ENCODE data around the gene CFB. TPM values are rescaled to one million over a fixed set of nuclear protein-coding genes. Genes with fewer than 3 reads are reported as not detected.

The CFB gene
- 10 to 100 TPM; 25.1 to 35.4 (median 33.8) TPM for total RNA-seq

GRCh38 chr6:31945507-31946369 is at the start of gene CFB:
Gene CFB, plus strand, starts transcription at chr6:31946095. Its CDS starts 127 bp downstream, at chr6:31946222.
- no peak for TF ChIP-seq CTCF (IDR thresholded peaks at IDR 0.05; ENCODE audit: low read depth)

DNA sequence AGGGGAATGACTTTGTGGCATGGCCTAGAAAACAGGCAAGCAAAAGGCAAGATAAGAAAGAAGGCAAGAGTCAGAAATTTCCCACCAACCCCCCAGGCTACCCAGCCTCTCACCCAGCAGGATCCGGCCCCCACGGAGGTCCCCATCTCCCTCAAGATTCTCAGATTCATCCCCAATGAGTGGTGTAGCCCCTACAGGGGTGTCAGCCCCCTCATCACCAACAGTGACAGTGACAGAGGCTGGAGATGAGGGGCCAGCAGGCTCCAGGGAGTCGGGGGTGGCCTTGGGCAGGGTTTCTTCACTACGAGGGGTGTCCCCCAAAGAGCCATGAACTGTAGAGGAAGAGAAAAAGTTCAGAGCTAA is 49.4 kb upstream of the CFB start:
- TF ChIP-seq CTCF (IDR thresholded peaks at IDR 0.05; ENCODE audit: low read depth): no peak

DNA sequence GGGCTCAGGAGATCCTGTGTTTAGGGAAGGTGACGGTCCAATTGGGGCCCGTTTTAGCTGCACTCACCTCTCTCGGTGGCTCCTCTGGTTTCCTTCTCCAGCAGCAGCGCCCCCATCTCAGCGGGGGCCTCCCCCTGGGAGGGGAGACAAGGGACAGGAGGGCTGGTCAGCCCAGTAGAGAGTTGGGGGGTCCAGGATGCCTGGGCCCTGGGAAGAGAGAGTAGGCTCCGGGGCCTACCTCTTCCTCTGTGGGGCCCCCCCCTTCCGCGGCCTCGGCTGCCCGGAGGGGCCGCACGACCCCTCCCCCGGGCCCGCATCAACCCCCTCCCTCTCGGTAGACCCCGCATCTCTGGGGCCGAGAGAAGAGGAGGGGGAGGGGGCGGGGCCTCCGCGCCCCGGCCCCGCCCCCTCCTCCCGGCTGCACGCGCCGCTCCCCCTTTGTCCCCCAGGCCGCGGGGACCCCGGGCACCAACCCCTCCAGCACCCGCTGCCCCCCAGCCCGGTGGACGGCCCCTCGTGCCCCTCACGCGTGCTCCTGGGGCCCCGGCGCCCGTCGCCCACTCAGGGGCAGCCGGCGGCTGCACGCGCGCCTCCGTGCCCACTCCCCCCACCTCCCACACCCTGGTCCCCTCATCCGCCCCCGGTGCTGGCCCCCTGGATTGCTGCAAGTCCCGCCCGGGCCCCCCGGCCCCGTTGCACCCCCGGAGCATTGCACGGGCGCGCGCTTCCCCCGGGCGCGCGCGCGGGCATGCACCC is 48.9 kb upstream of the CFB start:
- TF ChIP-seq CTCF (IDR thresholded peaks at IDR 0.05; ENCODE audit: low read depth): no peak

- TF ChIP-seq CTCF (IDR thresholded peaks at IDR 0.05; ENCODE audit: low read depth): no peak
Measured at GRCh38 chr6:31897612-31898382, 48.1 kb upstream of the CFB start, which contains the start of gene EHMT2. Gene EHMT2, minus strand, starts transcription at chr6:31897698. Its CDS starts 21 bp downstream, at chr6:31897677.

GRCh38 chr6:31898383-31899011 is 47.4 kb upstream of the CFB start:
- TF ChIP-seq CTCF (IDR thresholded peaks at IDR 0.05; ENCODE audit: low read depth): no peak

GRCh38 chr6:31899215-31899614 is 46.7 kb upstream of the CFB start:
- no peak for TF ChIP-seq CTCF (IDR thresholded peaks at IDR 0.05; ENCODE audit: low read depth)
